Medulla oblongata (tissue), 1 donor: ENCODE results near the gene EGLN1.
"Not testable (repeated sequence)": the region's sequence is repeated elsewhere in the genome, so short reads cannot be mapped to it uniquely, and the experiment has no call there.

Source experiments
- DNase-seq: peaks from one replicate; pipeline ENCODE4 v3.0.0-alpha.2; 2015; ENCODE audit errors: extremely low spot score

EGLN1 gene

GRCh38 chr1:231421971-231422797 lies at the start of gene EGLN1:
Gene EGLN1, minus strand, starts transcription at chr1:231422287. Its CDS starts 399 bp downstream, at chr1:231421888.
- peak; percentile 80 for DNase-seq

GRCh38 chr1:231471500-231471899 lies 49.4 kb upstream of the EGLN1 start:
- not testable (repeated sequence) for DNase-seq

- not testable (repeated sequence) for DNase-seq
These were observed 48.9 kb upstream of the EGLN1 start for GRCh38 chr1:231471027-231471426.

GRCh38 chr1:231467986-231468385 lies 45.9 kb upstream of the EGLN1 start:
- no peak for DNase-seq

GRCh38 chr1:231465051-231465450 lies 43.0 kb upstream of the EGLN1 start:
- no peak for DNase-seq

- no peak for DNase-seq
These were observed 41.5 kb upstream of the EGLN1 start for GRCh38 chr1:231463541-231463940.

GRCh38 chr1:231460614-231461013 lies 38.5 kb upstream of the EGLN1 start:
- DNase-seq, result no peak

- not testable (repeated sequence) for DNase-seq
These were observed 37.4 kb upstream of the EGLN1 start for GRCh38 chr1:231459438-231459837.

GRCh38 chr1:231457956-231458355 lies 35.9 kb upstream of the EGLN1 start:
- not testable (repeated sequence) for DNase-seq

- DNase-seq, result not testable (repeated sequence)
These were observed 32.0 kb upstream of the EGLN1 start for GRCh38 chr1:231454133-231454532.

- DNase-seq, result no peak
These were observed 24.1 kb upstream of the EGLN1 start for GRCh38 chr1:231446138-231446537.

- no peak for DNase-seq
These were observed 22.0 kb upstream of the EGLN1 start for GRCh38 chr1:231444059-231444458.

- DNase-seq, result no peak
These were observed 21.3 kb upstream of the EGLN1 start for GRCh38 chr1:231443363-231443762.

GRCh38 chr1:231442735-231443134 lies 20.6 kb upstream of the EGLN1 start:
- no peak for DNase-seq

GRCh38 chr1:231432996-231433395 lies 10.9 kb upstream of the EGLN1 start:
- no peak for DNase-seq

- no peak for DNase-seq
These were observed 9.8 kb upstream of the EGLN1 start for GRCh38 chr1:231431665-231432415.

- DNase-seq, result not testable (repeated sequence)
These were observed 8.7 kb upstream of the EGLN1 start for GRCh38 chr1:231430678-231431352.

GRCh38 chr1:231428377-231428776 lies 6.3 kb upstream of the EGLN1 start:
- DNase-seq, result no peak

- no peak for DNase-seq
These were observed 3.1 kb upstream of the EGLN1 start for GRCh38 chr1:231424950-231425805.

GRCh38 chr1:231423648-231424047 lies 1.6 kb upstream of the EGLN1 start:
- no peak for DNase-seq

GRCh38 chr1:231422798-231423309 lies 767 bp upstream of the EGLN1 start:
- DNase-seq, result no peak
